ENCODE data around the gene RAB3D.

DNA sequence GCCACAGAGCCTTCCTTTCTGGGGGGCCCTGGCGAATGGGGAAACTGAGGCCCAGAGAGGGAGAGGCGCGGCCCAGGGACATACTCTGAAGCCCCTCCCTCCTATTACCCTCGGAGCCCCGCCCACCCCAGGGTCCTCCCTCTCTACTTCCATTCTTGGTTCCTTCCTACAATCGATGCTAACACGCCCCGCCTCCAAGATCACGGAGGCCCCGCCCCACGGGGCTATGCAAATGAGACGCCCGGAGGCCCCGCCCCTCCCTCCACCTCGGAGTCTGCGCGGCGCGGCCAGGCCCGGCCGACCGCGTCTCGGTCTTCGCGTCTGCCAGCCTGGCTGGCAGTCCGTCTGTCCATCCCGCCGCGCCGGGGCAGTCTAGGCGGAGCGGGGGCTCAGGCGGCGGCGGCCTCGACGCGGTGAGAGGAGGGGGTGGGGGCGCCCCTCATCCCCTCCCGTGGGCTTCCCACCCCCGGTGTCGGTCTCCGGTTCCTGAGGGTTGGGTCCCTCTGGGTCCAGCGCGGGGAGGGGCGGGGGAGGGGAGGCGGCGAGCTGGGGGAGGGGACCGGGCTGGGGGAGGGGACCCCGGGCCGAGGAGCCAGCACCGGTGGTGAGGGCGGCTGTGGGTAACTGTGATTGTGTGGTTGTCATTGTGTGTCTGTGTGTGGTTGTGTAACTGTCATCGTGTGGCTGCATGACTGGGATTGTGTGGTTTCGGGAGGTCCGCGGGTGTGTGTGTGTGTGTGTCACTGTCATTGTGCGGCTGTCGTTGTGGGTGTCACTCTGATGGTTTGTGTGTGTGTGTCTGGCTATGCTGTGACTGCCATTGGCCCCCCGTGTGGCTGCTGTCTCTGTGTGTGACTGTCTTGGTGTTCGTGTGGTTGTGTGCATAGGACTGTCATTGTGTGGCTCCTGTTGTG lies 16.0 kb upstream of the RAB3D start, which contains the start of gene PLPPR2:
- no peak for TF ChIP-seq POLR2A (IDR thresholded peaks at IDR 0.05; ENCODE audit: low read depth, low read length)
- no peak for TF ChIP-seq POLR2AphosphoS5 (IDR thresholded peaks at IDR 0.05; ENCODE audit: low read depth, low read length)
- no peak for TF ChIP-seq TAF1 (IDR thresholded peaks at IDR 0.05; ENCODE audit: borderline replicate concordance, low read depth, low read length)

All from GM12892 (cell line).